NOMO-1 treated with DMSO at 0.1 percent for 48 hours (cell line): Measurements from ENCODE around the gene FNDC1.
"Not testable (repeated sequence)": the region's sequence is repeated elsewhere in the genome, so short reads cannot be mapped to it uniquely, and the experiment has no call there.

ENCODE experiments used
- DNase-seq: peaks from one replicate; lab custom pipeline; 2025; ENCODE audit not compliant: unreplicated experiment; lab: John Stamatoyannopoulos, UW

The FNDC1 gene

DNA sequence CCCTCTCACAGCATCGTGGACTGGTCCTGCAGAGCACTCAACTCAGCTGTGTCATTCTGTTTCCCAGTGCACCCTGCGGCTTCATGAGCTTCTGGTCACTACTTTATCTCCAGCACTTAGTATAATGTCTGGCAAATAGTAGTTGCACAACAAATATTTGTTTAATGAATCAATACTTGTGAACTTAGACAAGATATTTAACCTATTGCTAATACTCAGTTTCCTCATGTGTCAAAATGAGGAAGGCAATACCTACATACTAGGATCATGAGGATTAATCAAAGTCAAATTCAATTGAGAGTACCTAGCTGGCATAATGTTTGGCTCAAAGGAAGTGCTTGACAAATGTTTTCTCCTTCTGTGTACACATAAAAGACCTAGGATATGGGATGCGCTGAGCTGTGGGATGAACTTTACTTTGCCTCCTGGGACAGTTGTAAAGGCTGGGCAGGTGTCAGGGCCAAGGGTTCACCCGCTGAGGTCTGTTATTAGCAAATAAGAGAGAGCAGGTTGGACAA lies 86.3 kb downstream of the FNDC1 start:
- no peak for DNase-seq

DNA sequence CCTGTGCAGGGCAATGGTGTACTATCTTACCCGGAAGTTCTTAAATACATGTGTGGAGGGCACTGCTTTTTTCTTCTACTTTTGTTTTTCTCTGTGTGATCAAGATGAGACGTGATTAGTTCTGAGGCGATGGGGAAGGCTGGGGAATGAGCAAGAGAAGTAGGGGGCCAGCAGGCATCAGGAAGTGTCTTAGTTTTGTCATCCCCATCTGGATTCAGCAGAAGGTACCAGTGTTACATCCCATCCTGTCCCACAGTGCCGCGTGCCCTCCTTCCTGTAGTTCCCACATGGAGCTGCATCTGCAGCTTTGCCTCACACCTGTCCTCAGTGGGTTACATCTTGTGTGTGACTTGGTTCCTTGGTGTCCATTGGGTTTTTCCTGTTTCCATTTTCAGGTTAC lies 86.9 kb downstream of the FNDC1 start:
- no peak for DNase-seq

DNA sequence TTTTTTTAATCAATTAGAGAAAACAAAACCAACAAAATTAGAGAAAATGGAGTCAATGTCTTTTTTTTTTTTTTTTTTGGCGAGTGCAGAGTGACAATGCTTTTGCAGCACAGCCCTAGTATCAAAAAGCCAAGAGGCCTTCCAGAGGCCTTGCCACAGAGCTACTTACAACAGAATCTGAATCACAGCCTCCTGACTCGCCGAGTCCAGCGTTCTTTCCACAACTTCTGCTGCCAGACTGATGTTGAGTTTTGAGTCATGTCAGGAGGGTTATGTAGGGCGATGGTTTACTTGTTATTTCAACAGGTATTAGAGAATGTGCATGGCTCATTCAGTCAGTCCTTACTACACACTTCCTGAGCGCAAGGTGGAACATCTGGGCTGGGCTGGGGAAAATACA lies 88.6 kb downstream of the FNDC1 start:
- no peak for DNase-seq

DNA sequence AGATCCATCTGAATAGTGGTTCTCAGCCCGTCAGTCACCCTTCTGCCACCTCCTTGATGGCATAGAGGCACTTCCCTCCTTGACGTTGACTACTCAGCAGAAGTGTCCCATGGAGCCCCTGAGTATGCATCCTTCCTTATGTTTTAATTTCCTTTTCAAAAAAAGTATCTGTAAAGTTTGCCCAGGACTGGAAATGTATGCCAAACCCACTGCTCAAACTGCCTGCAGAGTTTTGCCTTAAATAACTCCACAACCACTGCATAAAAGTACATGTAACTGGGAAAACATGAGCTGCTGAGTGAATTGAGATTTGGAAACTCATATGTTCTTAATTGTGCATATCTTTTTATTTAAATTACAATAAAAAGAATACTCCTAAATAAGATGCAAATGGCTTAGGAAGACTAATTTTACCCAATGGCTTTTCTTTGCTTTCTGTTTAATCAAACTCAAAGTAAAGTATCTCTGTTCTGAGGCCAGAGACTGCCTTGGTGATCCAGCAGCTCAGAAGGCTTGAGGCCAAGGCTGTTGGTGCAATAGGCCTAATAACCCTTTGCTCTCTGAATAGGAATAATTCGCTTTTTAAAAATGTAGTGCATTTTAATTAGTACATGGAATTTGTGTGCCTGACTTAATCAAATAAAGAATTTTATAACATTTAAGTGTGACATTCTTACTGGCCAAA lies 90.4 kb downstream of the FNDC1 start:
- no peak for DNase-seq

DNA sequence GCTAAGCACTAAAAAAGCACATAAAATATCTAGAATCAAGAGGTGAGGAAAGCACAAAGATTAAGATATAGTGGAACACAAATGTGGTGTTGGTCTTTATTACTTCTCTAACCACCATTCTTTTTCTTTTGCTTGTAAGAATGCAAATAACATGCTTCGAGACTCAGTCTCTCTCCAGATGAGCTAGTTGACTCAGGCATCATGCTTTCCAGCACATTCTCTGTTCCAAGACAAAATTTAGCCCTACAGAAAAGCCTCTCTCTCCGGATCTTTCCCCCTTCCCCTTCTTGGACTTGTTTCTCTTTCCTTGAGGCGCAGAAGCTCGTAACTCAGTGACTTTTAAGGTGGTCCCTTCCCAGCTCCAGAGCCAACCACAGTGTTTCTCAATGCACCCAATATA lies 91.0 kb downstream of the FNDC1 start:
- no peak for DNase-seq

DNA sequence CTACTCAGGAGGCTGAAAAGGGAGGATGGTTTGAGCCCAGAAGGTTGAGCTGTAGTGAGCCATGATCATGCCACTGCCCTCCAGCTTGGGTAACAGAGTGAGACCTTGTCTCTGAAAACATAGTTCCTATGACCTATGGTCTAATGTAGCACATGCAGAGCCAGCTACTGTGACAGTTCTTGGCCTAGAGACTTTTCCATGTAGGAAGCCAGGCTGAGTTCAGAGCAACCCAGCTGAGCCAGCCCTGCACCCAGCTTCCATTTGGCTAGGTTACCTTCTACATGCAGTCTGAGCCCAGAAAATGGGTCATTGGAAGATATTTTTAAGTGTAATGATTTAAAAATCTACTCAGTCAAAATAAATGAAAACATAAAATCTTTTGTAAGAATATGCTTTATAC lies 92.8 kb downstream of the FNDC1 start:
- DNase-seq = no peak

DNA sequence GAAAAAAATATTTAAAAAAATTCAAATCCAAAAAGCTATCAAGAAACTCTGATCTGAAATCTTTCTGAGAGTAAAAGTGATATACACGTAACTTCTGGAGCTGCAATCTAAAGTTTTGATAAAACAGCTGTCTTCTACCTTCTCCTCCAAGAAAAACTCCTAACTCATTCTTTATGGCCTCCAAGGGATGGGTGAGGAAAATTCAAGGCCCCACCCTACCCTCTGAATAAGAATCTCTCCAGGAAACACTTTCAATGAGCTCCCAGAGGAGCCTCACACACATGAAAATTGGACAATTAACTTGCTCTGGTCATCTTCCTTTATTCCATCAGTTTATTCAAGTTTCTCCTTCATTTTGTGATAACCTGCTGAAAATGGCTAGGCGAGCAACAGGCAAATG lies 93.4 kb downstream of the FNDC1 start:
- DNase-seq = no peak

DNA sequence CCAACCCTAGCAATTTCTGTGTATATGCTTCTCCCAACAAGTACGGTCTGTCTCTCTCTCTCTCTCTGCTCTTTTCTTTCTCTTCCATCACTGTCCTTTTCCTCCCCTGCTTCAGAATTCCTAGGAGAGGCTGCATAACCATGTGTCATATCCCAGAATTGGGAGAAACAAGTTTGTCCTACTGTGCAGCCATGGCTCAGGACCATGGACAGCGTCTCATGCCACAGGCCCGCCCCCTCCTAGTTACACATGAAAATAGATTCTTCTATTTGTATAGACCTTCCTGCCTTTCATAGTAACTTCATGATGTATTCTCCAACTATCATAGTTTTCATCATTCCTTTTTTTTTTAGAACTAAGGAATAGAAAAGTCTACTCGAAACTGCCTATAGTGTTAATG lies 98.0 kb downstream of the FNDC1 start:
- DNase-seq = no peak

DNA sequence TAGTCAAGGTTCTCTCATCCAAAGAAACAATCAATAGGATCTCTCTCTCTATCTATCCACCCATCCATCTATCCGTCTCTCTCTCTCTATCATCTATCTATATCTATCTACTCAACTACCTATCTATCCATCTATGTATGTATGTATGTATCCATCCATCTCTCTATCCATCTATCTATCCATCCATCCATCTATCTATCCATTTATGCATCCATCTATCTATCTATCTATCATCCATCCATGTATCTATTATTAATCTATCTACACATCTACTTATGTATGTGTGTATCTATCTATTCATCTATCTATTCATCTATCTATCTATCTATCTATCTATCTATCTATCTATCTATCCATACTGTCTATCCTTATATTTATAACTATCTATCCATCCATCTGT lies 99.3 kb downstream of the FNDC1 start:
- DNase-seq = no peak

DNA sequence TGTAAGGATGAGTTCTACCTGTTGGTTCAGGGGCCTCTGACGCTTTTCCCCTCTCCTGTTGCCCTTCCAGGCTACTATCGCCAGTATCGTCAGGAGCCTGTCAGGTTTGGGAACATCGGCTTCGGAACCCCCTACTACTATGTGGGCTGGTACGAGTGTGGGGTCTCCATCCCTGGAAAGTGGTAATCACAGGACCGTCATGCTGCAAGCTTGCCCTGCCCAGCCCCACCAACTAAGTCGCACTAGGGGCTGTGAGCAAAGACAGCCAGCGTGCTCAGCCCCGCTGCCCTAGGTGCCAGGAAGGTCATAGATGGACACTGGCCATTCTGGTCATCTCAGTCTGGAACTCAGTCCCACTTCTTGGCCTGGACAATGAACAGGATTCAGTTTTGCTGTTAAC lies 102.1 kb downstream of the FNDC1 start:
- no peak for DNase-seq

DNA sequence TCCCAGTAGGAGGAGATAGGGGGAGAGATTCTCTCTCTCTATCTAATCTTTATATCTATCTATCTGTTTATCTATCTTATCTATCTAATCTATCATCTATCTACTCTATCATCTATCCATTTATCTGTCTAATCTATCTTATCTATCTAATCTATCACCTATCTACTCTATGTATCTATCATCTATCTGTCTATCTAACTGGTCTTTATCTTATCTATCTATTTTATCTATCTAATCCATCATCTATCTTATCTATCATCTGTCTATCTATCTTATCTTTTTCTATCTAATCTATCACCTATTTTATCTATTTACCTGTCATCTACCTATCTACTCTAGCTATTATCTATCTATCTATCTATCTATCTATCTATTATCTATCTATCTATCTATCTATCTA lies 109.4 kb downstream of the FNDC1 start:
- DNase-seq = no peak

DNA sequence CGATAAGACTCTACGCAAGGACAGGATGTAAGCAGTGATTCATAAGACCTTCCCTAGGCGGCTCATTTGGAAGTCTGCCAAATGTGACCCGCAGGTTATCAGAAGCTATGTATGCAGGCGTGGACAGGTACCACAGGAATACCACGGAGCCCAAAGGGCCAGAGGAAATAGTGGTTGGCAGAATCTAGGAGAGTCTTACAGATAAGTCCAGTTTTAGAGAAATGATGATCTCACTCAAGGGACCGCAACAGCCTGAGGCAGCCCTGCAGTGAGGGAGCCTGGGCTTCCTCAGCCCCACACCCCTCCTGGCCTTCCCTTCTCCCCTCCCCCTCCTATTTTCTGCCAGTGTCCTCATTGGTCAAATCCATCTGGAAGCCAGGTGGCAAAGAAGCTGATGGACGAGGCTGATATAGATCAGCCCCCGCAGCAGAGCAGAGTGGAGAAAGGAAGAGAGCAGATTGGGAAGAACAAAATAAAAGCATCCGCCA lies 110.6 kb downstream of the FNDC1 start:
- no peak for DNase-seq

DNA sequence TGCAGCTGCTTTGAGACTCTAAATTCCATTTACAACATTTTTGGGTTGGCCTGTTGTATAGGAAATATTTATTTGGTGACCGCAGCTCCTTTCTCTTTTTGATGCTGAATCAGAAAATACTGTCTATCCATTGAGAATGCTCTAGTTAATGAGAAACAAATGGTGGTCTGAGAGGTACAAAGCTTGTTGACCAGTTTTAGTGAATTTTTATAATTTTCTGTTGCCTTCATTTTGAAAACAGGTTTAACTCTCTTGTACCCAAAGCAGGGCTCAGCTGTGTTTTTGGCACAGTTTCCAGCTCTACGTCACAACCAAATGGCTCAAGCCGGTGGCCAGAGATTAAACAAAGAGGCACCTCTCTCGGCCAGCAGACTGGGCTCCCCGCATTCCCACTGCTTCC lies 113.2 kb downstream of the FNDC1 start:
- no peak for DNase-seq

DNA sequence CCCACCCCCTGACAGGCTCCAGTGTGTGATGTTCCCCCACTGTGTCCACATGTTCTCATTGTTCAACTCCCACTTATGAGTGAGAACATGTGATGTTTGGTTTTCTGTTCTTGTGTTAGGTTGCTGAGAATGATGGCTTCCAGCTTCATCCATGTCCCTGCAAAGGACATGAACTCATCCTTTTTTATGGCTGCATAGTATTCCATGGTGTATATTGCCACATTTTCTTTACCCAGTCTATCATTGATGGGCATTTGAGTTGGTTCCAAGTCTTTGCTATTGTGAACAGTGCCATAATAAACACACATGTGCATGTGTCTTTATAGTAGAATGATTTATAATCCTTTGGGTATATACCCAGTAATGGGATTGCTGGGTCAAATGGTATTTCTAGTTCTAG lies 115.5 kb downstream of the FNDC1 start:
- not testable (repeated sequence) for DNase-seq

DNA sequence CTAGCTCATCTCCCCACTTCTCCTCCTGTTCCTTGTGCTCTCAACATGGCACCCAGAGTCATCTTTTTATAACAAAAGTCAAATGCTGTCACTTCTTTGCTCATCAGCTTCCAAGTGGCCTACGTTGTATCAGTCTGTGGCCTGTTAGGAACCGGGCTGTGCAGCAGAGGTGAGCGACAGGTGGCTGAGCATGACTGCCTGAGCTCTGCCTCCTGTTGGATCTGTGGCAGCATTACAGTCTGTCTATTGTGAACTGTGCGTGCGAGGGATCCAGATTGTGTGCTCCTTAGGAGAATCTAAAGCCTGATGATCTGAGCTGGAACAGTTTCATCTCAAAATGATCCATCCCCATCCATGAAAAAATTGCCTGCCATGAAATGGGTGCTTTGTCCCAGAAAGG lies 129.6 kb downstream of the FNDC1 start:
- DNase-seq = no peak

DNA sequence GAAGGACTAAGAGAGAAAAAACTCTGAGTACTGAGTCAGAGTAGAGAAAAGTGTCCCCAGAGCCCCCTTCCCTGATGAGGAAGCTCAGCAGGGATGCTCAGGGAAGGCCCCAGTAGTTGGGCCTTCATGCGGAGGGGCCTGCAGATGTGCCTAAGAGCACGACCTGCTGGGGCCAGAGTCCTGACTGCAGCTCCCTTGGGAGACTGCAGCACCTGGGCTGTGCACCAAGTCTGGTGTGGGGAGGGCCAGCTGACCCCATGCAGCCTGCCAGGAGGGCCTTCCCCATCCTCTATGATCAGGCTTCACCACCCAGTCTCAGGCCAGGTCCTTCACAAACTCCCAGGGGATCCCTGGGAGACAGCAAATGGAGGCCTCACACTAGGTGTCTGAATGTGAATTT lies 130.4 kb downstream of the FNDC1 start:
- DNase-seq = no peak

DNA sequence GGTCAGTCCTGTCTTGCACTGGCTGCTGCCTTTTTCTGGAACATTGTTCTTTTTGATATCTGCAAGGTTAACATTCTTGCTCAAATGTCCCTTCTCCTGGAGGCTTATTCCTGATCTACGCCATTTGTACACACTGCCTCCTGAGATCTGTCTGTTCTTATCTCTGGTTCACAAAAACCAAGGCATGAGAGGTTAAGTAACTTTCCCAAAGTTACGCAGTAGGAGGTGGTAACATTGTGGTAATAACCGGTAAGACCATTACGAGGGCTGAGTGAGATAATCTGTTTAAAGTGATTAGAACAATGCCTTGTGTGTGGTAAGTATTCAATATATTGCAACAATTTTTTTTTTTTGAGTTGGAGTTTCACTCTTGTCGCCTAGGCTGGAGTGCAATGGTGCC lies 132.1 kb downstream of the FNDC1 start:
- DNase-seq = no peak

DNA sequence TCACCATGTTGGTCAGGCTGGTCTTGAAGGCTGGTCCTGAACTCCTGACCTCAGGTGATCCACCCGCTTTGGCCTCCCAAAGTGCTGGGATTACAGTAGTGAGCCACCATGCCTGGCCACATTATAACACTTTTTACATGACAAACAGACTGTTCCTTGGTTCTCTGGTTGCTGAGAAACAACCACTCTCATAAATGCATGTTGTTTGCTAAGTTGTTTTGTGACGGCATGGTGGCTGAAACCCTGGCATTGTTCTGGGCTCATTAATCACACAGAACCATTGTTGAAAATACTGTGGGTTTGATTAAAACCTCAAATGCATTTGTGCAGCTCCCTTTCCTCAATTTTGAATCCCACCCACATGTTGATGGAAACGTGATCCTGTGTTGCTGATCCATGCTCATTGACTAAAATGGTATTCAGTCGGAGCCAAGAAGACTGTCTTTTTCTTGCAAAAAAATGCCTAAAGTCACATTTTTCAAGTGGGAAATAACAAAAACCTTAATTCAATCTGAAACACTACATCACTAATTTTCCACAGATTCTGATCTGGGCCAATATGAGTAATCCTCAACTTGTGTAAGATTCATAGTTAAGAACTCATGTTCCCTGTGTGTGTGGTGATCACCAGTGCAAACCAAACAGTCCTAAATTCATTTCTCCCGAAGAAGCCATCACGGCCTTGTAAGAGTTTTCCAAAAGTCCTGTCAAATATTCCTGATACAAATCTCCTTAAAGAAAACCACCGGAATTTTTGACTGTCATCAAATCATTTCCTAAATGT lies 132.8 kb downstream of the FNDC1 start:
- DNase-seq = no peak

DNA sequence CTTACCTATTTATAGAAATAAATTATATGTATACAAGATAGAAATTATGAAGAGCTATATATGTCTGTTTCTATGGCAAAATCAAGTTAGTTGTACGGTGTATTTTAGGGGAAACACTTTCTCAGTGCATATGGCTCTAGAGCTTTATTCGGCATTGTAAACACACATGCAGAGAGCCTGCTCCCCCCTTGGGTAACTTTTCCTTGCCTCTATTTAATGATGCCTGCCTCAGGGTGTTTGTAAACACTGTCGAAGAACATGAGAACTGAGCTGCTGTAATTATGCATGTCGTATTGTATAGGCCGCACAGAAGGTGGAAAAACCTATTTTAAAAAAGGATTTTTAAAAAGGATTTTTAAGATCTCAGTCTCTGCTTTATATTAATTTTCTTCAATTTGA lies 133.4 kb downstream of the FNDC1 start:
- DNase-seq = no peak

DNA sequence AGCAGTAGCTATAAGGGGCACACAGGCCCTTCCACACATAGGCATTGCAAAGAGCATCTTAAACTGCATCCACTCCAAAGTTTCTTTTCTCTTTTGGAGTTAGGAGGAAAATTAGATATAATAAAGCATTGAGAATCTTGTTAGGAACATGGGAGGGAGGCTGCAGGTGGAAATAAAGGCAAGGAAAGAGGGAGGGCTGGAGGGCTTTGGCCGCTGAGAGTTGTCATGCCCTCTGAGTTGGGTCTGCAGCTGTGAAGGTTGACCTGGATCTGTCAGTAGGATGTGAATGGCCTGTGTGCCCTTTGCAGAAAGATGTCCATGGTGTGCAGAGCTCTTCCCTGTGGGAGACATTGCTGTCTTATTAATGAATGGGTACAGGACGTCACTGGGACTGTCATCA lies 134.0 kb downstream of the FNDC1 start:
- no peak for DNase-seq

DNA sequence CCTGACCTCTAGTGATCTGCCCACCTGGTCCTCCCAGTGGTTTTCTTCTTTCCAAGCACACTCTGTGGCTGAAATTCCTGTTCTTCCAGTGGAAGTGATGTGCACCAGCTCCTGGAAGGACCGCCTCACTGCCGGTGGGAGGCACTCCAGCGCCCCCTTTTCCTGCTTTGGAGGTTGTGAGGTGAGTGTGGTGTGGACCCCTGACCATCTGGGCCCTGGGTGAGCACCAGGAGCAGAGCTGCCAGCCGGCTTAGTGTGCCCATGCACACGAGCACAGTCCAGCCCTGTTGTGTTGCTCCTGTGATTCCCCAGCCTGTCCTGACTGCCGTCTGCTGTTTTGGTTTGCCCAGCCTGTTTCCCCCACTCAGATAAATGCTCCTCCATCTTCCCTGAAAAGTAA lies 134.6 kb downstream of the FNDC1 start:
- no peak for DNase-seq

DNA sequence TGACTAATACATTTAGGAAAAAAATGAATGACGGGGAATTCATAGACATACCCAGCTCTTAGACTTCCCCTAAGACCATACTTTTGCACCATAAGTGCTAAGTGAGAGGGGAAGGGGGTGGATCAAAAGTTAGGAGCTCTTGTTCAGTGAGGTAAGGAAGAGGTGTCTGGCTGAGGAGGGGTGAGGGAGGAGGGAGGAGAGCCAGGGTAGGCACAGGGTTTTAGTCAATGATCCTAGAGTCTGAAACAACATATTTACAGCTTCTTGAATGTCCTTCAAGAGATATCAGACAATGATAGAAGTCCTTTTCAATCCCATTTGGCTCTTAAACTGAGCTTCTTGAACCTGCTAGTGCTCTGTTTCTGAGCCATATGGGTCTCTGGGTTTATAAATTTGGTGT lies 135.4 kb downstream of the FNDC1 start:
- DNase-seq = no peak

DNA sequence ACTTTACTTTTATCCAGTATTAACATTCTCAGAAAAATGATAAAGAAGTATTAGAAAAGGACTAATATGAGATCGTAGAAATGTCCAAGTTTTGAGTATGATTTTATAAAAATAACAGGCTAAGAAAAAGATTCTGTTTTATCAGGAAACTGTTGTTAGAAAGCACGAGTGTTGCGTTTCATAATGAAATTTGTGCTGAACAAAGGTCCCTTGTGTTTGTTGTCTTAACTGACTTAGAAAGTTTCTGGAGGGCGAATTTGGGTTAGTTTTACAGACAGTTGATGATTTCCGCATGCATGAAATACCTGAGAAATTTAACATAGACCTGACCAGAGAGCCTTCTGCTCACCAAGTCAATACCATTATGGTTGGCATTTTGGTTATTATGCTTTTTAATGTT lies 136.0 kb downstream of the FNDC1 start:
- no peak for DNase-seq
